Caki2 (cell line): ENCODE results near the gene ANKRD12. TPM values are rescaled to one million over a fixed set of nuclear protein-coding genes. Genes with fewer than 3 reads are reported as not detected.
"Not testable (repeated sequence)": the region's sequence is repeated elsewhere in the genome, so short reads cannot be mapped to it uniquely, and the experiment has no call there.

Experiments used
- DNase-seq: peaks from one replicate; pipeline ENCODE4 v3.0.0-alpha.2; 2015; ENCODE audit warnings: low read depth
- in situ Hi-C: cut with HindIII; loops from 2 replicates; pipeline ENCODE4 v1.10.0; 2016; ENCODE audit warnings: low sequenced_read_pairs, low pct_unique_long_range_greater_than_20kb, mixed read lengths
- total RNA-seq: library from RNA; depleted of rRNA; stranded (reverse); fragments of >200 nt; shearing (Covaris generic); gene quantifications from 2 replicates; pipeline ENCODE4 v1.2.3, GENCODE V29; 2014; ENCODE audit warnings: low replicate concordance

The ANKRD12 gene
- total RNA-seq, 1 experiment from 2014 or later = 9.1 TPM

GRCh38 chr18:9135912-9136314 is 668 bp upstream of the ANKRD12 start:
- DNase-seq = peak; percentile 46

DNA sequence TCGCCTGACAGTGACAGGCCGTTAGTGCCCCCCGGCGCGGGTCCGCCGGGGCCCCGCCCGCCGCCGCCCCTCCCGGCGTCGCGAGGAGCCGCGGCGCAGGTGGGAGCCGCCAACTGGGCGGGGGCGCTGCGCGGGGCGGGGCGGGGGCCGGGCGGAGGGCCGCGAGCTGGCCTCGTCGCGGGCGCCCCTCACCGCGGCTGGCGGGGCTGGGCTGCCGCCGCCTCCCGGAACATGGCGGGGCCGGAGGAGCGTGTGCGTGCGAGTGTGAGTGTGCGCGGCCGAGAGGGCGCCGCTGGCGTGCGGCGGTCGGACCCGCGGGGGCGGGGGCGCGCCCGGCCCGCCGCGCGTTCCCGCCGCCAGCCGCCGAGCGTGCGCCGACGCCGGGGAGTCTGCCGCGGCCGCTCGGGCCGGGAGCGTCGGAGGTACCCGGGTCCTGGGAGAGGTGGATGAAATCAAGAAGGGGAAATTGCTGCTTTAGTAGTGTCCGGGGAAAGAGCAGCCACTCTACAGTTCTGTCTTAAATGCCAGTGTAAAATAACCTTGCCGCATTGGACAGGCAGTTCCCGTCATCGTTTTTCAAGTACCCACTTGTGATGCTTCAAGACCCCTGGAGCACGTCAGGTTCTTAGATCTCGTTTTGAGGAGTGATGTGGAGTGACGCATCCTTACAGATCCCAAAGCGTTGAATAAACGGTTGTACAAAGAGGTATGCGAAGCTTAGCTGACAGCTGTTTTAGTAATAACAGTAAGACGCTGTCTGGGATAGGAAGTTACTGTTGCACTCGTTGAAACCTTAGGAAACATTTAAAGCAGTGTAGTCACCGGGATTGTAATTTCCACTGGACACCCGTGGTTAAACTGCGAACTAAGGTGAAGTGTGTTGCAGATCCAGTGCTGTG is 836 bp downstream of the ANKRD12 start:
- peak; percentile 67 for DNase-seq
- in situ Hi-C loops = no loop called here

More at GRCh38 chr18:9135912-9136314, 668 bp upstream of the ANKRD12 start:
- in situ Hi-C loops = no loop called here

DNA sequence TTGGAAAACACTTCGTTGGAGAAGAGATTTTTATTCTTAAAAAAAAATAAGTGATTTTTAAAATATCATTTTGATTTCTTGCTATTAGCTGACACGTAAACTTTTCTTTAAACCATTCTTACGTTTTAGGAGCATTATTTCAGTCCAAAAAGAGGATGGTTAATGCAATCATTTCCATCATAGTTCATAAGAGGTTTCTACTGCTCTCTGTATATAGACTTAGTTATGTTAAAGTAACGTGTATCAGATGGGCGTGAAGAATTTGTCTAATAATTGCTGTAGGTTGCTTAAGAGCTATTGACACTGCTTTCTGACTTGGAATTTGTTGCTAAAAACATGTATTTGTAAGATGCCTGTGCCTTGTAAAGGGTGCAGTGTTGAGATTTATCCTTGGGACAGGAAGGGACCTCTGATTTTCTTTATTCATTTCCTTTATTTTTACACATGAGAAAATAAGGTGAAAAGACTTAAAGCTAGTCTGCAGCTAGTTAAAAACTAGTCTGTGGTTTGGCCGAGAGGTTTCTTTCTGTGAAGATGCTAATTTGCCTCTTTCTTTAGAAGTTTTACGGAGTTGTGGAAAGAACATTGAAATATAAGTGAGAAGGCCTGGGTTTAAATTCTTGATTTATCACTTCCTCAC is 2.9 kb downstream of the ANKRD12 start:
- DNase-seq = no peak
- in situ Hi-C loops = no loop called here

DNA sequence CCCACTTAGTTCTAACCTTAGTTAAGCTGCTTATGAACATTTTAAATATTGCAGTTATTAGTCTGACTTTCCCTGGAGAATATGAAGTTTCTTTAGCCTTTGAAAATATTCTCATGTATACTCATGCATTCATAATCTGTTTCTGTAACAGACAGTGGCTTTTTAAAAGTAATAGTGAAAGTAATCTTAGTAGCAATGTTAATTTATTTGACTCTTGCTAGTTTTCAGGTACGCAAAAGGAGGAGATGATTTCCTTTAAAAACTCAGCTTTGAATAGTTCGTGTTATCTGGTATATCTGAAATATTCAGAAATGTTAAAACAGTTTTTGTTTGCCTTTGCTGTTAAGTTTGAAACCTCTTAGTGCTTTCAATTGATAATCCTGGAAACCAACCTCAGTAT is 3.8 kb downstream of the ANKRD12 start:
- in situ Hi-C loops = no loop called here
- no peak for DNase-seq

DNA sequence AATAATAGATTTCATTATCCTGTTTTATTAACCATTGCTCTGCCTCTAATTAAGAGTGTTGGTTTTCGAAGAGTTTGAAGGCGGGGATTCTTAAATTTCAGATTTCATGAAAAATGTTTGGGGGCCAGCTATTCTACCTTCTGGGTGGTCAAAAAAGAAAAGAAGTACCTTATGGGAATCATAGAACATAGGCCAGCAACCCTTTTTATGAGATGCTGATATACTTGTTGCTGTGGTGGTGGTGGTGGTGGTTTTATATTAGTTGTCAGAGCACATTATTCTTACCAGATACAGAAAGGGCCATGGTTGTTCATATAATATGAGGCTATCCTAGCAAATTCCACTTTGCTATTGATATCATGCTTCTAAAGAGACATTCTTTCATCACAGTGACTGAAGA is 4.4 kb downstream of the ANKRD12 start:
- in situ Hi-C loops = no loop called here
- no peak for DNase-seq

- no peak for DNase-seq
- in situ Hi-C loops = no loop called here
These were observed 9.6 kb downstream of the ANKRD12 start for GRCh38 chr18:9146224-9146623.

DNA sequence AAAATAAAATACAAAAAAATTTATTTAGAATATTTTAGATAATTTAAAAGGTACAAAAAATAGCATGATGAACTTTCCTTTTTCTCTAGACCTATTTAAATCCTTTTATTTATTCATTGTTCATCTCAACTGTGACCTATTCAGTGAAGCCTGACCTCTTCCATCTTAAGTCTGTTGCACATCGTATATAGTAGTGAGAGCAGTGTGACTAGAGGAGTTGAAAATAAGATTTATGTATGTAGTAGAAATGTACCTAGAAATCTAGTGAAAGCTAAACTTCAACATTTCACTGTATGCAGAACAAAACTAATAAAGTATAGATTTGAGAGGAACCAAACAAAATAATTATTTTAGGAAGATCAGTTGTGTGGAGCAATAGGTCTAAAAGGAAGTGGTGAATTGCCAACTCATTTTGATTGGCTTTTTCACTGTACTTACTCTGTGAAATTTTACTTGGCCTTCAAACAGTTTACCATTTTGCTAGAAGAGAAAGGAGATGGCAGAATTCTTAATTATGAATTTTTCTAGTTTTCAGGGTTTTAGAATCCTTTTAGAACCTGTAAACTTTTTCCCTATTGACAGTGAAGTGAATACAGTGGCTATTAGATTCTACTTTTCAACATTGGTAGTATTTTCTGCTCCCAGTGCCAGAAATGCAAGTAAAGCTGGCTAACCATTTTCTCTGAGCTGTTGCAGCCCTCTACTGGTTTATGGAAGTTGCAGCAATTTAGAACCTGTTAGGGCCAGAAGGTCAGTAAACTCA is 11.0 kb downstream of the ANKRD12 start:
- in situ Hi-C loops = no loop called here
- DNase-seq = peak; percentile 55

DNA sequence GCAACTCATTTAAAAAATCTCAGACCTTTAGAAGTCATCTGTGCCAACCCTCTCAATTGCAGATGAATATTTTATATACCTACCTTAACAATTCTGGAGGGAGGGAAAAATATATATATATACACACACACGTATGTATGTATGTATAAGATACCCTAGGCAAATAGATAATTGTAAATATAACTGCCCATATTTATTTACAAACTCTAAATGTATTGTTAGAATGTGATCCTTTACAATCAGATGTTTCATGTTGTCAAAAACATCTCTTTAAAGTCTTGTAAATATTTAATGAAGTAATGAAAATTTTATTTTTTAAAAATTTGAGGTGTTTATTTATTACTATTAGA is 11.6 kb downstream of the ANKRD12 start:
- in situ Hi-C loops = no loop called here
- no peak for DNase-seq

DNA sequence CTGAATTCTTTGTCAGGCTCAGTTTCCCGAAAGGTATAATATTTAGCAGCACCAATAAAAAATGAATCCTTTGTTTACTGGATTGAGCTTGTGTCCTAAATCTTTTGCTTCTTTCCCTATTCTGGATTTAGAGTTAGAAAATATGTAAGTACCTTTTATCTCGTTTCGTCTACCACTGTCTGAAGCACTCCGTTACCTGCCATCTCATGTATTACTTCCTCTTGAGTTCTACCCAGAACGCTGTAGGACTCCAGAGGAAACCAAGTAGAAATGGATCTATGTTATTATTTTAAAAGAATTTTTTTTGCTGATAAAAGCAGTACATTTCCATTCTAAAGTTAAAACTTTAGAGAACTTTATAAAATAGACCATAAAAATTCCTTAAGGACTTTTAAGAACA is 13.5 kb downstream of the ANKRD12 start:
- in situ Hi-C loops = no loop called here
- no peak for DNase-seq

DNA sequence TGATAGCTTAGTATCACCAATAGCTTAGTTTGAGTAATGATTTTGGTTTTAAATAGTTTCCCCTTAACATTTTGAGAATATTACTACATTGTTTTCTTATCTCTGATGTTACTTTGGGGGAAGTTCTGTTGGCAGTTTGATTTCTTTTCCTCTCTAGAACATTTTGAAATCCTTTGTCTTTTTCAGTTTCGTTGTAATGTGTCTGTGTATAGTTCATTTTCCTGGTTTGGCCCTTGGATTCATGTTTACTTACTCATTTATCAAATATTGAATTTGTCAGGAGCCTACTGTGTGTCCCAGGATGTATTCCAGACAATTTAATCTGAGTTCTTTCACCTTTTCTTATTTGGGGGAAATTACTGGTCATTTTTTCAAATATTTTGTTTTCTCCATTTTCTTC is 16.7 kb downstream of the ANKRD12 start:
- in situ Hi-C loops = no loop called here
- no peak for DNase-seq

GRCh38 chr18:9156604-9157249 is 20.1 kb downstream of the ANKRD12 start:
- in situ Hi-C loops = no loop called here
- no peak for DNase-seq

GRCh38 chr18:9157806-9158205 is 21.2 kb downstream of the ANKRD12 start:
- in situ Hi-C loops = no loop called here
- DNase-seq = no peak

GRCh38 chr18:9160014-9160413 is 23.4 kb downstream of the ANKRD12 start:
- no peak for DNase-seq
- in situ Hi-C loops = no loop called here

DNA sequence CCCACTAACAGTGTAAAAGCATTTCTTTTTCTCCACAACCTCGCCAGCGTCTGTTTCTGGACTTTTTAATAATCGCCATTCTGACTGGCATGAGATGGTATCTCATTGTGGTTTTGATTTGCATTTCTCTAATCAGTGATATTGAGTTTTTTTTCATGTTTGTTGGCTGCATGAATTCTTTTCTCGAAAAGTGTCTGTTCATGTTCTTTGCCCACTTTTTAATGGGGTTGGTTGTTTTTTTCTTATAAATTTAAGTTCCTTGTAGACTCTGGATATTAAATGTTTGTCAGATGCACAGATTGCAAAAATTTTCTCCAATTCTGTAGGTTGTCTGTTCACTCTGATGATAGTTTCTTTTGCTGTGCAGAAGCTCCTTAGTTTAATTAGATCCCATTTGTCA is 26.1 kb downstream of the ANKRD12 start:
- DNase-seq, in situ Hi-C loops: not testable (repeated sequence)

DNA sequence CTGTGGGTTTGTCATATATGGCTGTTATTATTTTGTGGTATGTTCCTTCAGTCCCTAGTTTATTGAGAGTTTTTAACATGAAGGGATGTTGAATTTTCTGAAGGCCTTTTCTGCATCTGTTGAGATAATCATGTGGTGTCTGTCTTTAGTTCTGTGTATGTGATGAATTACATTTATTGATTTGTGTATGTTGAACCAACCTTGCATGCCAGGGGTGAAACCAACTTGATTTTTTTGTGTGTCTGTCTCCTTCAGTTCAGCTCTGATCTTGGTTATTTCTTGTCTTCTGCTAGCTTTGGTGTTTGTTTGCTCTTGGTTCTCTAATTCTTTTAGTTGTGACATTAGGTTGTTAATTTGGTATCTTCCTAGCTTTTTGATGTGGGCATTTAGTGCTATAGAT is 27.6 kb downstream of the ANKRD12 start:
- in situ Hi-C loops, DNase-seq: not testable (repeated sequence)

DNA sequence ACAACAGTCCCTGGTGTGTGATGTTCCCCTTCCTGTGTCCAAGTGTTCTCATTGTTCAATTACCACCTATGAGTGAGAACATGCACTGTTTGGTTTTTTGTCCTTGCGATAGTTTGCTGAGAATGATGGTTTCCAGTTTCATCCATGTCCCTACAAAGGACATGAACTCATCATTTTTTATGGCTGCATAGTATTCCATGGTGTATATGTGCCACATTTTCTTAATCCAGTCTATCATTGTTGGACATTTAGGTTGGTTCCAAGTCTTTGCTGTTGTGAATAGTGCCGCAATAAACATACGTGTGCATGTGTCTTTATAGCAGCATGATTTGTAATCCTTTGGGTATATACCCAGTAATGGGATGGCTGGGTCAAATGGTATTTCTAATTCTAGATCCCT is 29.3 kb downstream of the ANKRD12 start:
- in situ Hi-C loops, DNase-seq: not testable (repeated sequence)

- not testable (repeated sequence) for DNase-seq
These were observed 32.9 kb downstream of the ANKRD12 start for GRCh38 chr18:9169515-9169914.

GRCh38 chr18:9171919-9172318 is 35.3 kb downstream of the ANKRD12 start:
- in situ Hi-C loops, DNase-seq: not testable (repeated sequence)

More at GRCh38 chr18:9169515-9169914, 32.9 kb downstream of the ANKRD12 start:
- in situ Hi-C loops = not testable (repeated sequence)
